Esophagus muscularis mucosa (tissue), 4 donors: Measurements from ENCODE around the gene HEATR3.

ENCODE experiments used
- EP300 ChIP-seq: sonication (generic); formaldehyde crosslinking; IDR thresholded peaks from one replicate; pipeline ENCODE4 v1.6.1; 2017; ENCODE audit warnings: antibody characterized with exemption
- POLR2A ChIP-seq: fragments of 450-650 bp; IDR thresholded peaks from one replicate; pipeline ENCODE4 v1.6.1; 2017; ENCODE audit warnings: antibody characterized with exemption, moderate library complexity, mild to moderate bottlenecking, low read depth
- TF ChIP-seq, protein P1 (sequence below), 3 experiments: fragments of 200-600 bp in 2 of 3; fragments of 450-650 bp in 1 of 3; sonication (generic) in 2 of 3; IDR thresholded peaks; one replicate each; pipeline ENCODE4 v1.5.1; 2017 to 2019; ENCODE audit warnings: antibody characterized with exemption in 3 of 3, mild to moderate bottlenecking in 2 of 3, moderate library complexity in 1 of 3

DNA sequence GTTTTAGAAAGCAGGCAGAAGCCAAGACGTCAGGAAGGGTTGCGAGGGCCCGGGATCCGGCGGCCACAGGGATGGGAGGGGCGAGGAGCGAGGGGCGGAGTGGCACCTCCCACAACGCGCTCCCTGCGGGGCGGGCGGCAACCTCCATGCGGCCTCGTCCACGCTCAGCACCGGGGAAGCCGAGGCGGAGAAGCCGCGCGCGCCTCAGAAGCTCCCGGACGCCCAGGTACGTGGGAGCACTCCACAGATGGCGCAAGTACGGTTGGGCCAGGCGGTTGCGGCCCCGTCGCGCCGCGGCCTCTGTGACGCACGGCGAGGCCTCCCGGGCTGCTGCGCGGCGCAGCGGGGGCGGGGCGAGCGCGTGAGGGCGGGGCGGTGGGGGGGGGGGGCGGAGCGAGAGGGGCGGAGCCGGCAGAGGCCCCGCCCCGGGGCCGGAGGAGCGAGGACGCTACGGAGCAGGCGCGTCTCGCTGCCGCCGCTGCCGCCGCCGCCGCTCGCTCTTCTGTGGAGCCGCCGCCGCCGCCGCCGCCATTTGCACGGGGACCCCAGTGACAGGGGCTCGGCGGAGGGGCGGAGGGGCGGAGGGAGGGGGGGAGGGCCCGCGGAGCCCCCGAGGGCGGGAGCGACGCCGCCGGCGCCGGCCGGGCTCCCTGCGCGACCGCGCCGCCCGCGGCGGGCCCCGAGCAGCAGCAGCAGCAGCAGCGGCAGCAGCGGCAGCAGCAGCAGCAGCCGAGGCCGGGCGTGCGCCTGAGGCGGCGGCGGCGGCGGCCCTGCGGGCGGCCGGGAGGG lies 87.2 kb downstream of the HEATR3 start, which contains the start of gene TENT4B:
- TF ChIP-seq, protein P1, sequence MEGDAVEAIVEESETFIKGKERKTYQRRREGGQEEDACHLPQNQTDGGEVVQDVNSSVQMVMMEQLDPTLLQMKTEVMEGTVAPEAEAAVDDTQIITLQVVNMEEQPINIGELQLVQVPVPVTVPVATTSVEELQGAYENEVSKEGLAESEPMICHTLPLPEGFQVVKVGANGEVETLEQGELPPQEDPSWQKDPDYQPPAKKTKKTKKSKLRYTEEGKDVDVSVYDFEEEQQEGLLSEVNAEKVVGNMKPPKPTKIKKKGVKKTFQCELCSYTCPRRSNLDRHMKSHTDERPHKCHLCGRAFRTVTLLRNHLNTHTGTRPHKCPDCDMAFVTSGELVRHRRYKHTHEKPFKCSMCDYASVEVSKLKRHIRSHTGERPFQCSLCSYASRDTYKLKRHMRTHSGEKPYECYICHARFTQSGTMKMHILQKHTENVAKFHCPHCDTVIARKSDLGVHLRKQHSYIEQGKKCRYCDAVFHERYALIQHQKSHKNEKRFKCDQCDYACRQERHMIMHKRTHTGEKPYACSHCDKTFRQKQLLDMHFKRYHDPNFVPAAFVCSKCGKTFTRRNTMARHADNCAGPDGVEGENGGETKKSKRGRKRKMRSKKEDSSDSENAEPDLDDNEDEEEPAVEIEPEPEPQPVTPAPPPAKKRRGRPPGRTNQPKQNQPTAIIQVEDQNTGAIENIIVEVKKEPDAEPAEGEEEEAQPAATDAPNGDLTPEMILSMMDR (IDR thresholded peaks at IDR 0.05), result no peak
- TF ChIP-seq POLR2A, result peak; percentile 15
- no peak for TF ChIP-seq EP300
